CD4-positive, alpha-beta T cell treated with Interleukin-17A for 4 hours (primary cell): ENCODE results near the gene ZNF519.
"Not testable (repeated sequence)": the region's sequence is repeated elsewhere in the genome, so short reads cannot be mapped to it uniquely, and the experiment has no call there.

ENCODE experiments used
- DNase-seq: peaks from one replicate; pipeline ENCODE4 v3.0.0-alpha.2; 2020; ENCODE audit warnings: mixed read lengths

ZNF519 gene

GRCh38 chr18:14146771-14147170 is 14.5 kb upstream of the ZNF519 start:
- not testable (repeated sequence) for DNase-seq

- not testable (repeated sequence) for DNase-seq
Observed at GRCh38 chr18:14145581-14146338, 13.5 kb upstream of the ZNF519 start.

- DNase-seq: not testable (repeated sequence)
Observed at GRCh38 chr18:14145021-14145420, 12.8 kb upstream of the ZNF519 start.

GRCh38 chr18:14144628-14144895 is 12.3 kb upstream of the ZNF519 start:
- DNase-seq: no peak

GRCh38 chr18:14143871-14144627 is 11.8 kb upstream of the ZNF519 start:
- DNase-seq: not testable (repeated sequence)

GRCh38 chr18:14143396-14143795 is 11.2 kb upstream of the ZNF519 start:
- not testable (repeated sequence) for DNase-seq

GRCh38 chr18:14142177-14142576 is 9.9 kb upstream of the ZNF519 start:
- not testable (repeated sequence) for DNase-seq

GRCh38 chr18:14139583-14139982 is 7.3 kb upstream of the ZNF519 start:
- not testable (repeated sequence) for DNase-seq

- DNase-seq: not testable (repeated sequence)
Observed at GRCh38 chr18:14137971-14138370, 5.7 kb upstream of the ZNF519 start.

- DNase-seq: not testable (repeated sequence)
Observed at GRCh38 chr18:14131696-14132270, 452 bp downstream of the ZNF519 start.

GRCh38 chr18:14130804-14131203 is 1.4 kb downstream of the ZNF519 start:
- DNase-seq: not testable (repeated sequence)

GRCh38 chr18:14124689-14125088 is 7.5 kb downstream of the ZNF519 start:
- DNase-seq: no peak

GRCh38 chr18:14122097-14122496 is 10.1 kb downstream of the ZNF519 start:
- no peak for DNase-seq

- no peak for DNase-seq
Observed at GRCh38 chr18:14120926-14121325, 11.3 kb downstream of the ZNF519 start.

GRCh38 chr18:14117606-14118005 is 14.6 kb downstream of the ZNF519 start:
- no peak for DNase-seq

- no peak for DNase-seq
Observed at GRCh38 chr18:14106906-14107305, 25.3 kb downstream of the ZNF519 start.

GRCh38 chr18:14104906-14105748 is 27.1 kb downstream of the ZNF519 start:
- no peak for DNase-seq

GRCh38 chr18:14104201-14104600 is 28.0 kb downstream of the ZNF519 start:
- DNase-seq: no peak

GRCh38 chr18:14100503-14101286 is 31.5 kb downstream of the ZNF519 start:
- DNase-seq: no peak

GRCh38 chr18:14098428-14098827 is 33.8 kb downstream of the ZNF519 start:
- DNase-seq: no peak

GRCh38 chr18:14097761-14098160 is 34.5 kb downstream of the ZNF519 start:
- no peak for DNase-seq

GRCh38 chr18:14093307-14093915 is 38.8 kb downstream of the ZNF519 start:
- DNase-seq: no peak
